Stimulated activated CD4-positive, alpha-beta T cell treated with anti-CD3 and anti-CD28 coated beads, TNF-alpha, amount 100 ng/mL, for 1 hour (primary cell): Measurements from ENCODE around the gene FAM3B.
"Not testable (repeated sequence)": the region's sequence is repeated elsewhere in the genome, so short reads cannot be mapped to it uniquely, and the experiment has no call there.

ENCODE experiments used
- DNase-seq, 3 donors: peaks; one replicate each; pipeline ENCODE4 v3.0.0-alpha.2; 2020; ENCODE audit warnings: low read depth in 3 of 3, low spot score in 1 of 3

The FAM3B gene, protein sequence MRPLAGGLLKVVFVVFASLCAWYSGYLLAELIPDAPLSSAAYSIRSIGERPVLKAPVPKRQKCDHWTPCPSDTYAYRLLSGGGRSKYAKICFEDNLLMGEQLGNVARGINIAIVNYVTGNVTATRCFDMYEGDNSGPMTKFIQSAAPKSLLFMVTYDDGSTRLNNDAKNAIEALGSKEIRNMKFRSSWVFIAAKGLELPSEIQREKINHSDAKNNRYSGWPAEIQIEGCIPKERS

DNA sequence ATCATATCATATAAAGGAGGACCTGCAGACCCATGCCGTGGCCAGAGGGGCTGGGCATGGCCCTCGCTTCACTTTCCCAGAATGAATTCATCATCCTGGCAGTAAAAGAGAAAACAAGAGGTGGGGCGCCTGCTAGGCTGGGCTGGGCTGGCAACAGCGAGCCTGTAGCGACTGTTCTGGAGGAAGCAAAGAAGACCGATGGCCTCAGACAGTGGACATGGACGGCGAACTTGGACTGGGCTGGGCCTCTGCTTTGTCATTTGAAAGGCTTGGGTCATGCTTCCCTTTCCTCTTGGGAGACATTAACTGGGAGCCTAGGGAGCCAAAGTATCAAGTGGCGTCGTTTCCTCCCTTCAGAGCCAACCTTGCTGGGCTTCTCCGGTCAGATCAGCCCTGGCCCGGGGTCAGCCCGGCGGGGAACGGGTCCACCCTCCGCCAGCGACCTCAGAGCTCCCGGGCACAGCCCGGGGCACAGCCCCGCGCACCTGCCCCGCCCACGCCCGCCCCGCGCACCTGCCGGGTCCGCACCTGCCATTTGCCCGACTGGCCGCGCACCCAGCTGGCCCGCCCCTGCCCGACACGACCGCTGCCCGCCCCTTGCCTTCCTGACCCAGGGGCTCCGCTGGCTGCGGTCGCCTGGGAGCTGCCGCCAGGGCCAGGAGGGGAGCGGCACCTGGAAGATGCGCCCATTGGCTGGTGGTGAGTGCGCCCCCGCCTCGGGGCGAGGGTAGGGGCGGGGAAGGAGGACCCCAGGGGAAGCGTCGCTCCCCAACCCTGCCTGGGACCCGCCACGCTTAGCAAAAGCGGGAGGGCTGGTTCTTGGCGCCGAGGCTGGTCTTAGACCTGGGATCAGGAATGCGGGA, at the start of gene FAM3B:
TSS of gene FAM3B (plus strand) at position 602 of the 863 bp plus-strand sequence. CDS start at position 681, 79 bp downstream.
- no peak for DNase-seq

DNA sequence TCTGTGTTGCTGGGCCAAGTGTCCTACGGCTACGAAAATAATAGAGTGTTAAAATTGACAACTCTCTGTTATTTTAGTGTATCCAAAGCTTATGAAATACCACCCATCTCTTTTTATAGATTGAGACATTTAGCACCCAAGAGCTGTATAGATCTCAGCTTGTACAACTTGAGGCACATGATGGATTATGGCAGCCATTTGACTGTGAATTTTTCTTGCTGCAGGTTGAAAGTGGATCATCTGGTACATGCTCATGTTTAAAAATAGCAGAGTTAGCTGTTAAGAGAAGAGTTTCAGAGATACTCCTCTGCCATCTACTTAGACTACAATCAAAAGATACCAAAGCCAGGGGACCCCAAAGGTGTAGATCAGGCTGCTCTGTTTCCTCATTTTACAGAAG, 49.3 kb upstream of the FAM3B start:
- DNase-seq: no peak

DNA sequence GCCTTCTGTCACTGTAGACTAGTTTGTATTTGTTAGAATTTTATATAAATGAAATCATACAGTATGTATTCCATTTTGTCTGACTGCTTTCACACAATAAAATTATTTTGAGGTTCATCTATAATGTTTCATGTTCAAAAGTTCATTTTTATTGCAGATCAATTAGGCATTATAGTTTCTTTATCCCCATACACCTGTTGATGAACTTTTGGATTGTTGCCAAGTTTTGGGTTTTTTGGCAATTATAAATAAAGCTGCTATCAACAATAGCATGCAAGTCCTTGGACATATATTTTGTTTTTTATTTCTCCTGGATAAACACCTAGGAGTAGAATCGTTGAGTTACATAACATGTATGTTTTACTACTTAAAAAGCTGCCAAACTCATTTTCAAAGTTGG, 47.1 kb upstream of the FAM3B start:
- DNase-seq: no peak

DNA sequence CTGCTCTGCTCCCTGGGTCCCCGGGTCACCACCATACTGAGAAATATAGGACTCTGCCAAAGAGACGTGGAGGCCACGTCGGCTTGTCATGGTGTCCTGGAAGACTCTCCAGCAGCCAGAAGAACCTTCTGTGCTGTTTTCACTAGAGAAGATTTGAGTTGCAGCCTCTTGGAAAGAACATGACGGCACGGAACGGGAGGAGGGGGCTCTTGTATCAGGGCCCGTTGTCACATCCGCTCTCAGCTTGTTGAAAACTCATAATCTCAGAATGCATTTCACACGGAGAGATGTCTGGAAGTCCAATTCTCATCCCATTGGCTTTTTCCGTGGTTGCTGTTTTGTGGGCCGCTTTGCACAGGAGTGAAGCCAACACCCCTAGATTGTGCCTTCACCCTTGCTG, 39.4 kb upstream of the FAM3B start:
- DNase-seq: no peak

DNA sequence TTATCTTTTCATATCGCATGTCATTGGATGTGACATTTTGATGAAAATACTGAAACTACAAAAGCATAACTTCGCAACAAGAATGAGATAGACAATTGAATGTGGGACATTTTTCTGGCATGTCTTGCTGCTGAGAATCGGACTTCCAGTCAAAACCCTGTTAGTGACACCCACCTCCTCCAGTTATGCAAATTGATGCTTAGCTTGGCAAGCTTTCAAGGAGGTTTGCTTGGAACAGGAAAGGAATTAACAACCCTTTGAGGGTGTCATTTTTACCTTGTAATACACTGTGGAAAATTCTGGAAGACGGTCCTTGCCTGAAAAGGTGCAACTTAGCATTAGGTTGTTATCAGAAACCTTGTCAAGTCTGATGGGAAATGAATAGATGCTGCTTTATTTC, 38.8 kb upstream of the FAM3B start:
- DNase-seq: no peak

DNA sequence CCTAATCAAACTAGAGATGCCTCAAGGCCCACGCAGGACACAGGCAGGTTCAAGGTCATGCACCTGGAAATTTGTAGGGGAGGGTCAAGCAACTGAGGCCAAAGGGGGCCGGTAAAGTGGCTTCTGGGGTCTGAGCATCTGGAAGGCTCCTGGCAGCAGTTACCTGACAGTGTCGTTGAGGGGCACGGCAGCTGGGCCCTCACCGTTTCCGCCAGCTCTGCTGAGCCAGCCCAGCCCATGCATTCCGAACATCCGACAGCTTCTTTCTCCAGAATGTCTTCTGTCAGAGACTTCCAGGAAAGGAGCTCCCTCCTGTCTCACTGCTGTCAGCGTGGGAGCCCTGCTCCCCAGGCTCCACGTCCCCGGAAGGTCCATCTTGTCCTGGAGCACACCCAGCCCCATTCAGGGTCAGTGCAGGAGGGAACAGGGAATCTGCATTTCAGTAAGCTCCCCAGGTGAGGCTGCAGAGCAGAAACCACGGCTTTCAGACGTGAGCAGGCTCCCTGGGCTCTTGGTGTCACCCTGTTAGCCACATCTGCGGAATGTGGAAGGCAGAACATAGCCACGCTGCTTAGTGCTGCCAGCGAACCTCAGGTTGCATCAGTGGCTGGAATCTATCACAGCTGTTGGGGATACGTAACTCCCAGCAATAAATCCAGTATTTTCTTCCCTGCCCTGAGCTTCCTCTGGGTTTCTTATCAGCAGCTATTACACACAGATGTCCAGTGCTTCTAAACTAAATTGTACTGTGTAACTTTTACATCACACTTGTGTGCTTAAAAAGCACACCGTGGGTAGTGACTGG, 36.3 kb upstream of the FAM3B start:
- DNase-seq: no peak

DNA sequence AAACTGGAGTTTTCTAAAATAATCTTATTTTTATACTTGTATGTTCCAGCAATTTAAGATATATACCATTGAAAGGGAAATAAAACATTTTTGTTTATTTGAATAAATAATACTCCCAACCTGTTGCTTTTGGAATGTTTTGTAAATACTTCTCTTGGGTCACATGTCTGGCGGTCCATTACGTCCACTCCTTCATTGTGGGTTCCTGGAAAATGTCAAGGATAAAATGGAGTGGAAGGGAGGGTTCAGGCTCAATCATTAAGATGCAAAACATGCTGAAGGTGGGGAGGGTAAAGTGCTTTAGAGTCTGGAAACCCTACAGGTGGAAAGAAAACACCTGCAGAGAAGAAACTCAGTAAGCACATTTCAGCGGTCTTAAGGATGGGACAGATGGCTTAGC, 34.2 kb upstream of the FAM3B start:
- no peak for DNase-seq

DNA sequence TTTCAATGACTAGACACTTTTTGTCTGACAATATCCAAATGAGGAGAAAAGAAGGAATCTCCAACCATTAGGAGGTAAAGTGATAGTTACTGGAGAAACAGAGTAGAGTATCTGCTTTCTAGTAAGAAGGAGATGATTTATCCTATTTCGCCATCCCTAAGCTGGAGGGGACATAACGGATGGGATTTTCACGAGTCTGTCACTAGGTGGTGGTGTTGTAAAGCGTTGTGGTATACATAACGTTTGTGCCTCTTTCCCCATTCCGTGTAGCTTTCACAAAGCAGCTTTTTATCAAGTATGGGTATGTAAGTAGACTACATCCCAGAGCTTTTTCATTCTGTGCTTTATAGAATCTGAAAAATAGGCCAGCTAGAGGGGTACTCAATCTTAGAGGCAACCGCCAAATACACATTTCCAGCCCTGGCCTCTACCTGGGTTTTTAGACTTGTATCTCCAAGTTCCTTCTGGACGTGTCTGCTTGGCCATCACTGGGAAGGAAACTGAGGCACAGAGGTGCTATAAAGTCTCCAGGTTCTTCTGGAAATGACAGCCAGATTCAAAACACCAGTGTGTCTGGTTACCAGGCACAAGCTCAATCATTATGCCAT, 33.3 kb upstream of the FAM3B start:
- peak in 2 of 3 donors; percentile 3 to 16 for DNase-seq

DNA sequence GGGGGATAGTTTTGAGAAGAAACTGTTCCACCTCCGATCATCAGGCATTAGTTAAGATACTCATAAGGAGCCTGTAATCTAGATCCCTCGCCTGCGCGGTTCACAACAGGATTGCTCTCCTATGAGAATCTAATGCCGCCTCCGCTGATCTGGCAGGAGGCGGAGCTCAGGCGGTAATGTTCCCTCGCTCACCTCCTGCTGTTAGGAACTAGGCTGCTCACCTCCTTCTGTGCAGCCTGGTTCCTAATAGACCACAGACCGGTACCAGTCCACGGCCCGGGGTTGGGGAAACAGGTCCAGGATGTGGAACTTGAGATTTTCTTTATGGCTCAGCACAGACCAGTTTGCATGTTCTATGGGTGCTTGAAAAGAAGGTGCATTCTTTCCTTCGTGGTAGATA, 27.2 kb upstream of the FAM3B start:
- no peak for DNase-seq

DNA sequence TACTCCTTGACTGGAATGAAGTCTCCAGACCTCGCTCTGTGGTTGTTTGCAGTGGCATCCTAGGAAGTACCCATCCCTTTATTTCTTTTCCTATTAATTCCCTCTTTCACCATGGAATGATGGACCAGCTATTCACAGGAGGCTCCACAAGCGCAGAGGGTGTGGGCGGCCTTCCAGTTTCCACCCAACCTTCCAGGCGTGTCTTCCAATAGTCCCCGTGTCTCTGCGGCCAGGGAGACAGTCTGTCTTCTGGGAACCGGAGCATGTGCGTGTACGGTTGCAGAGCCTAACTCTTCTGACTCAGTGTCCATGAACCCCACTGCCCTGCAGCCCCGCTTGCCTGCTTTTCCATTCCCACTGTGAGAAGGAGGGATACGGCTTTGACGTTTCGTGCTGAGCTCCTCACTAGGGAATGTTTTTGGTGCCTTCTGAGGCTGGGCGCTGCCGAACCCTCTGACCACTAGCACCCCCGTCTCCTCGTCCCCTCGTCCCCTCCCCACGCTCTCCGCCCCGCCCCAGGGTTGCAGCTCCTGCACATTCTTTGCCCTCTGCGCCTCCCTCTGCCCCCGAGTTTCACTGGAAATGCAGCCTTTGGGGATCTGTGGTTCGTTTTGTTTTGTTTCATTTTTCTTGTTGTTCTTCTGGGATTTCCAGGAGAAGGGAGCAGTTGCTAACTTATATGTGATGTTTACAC, 26.3 kb upstream of the FAM3B start:
- no peak for DNase-seq

DNA sequence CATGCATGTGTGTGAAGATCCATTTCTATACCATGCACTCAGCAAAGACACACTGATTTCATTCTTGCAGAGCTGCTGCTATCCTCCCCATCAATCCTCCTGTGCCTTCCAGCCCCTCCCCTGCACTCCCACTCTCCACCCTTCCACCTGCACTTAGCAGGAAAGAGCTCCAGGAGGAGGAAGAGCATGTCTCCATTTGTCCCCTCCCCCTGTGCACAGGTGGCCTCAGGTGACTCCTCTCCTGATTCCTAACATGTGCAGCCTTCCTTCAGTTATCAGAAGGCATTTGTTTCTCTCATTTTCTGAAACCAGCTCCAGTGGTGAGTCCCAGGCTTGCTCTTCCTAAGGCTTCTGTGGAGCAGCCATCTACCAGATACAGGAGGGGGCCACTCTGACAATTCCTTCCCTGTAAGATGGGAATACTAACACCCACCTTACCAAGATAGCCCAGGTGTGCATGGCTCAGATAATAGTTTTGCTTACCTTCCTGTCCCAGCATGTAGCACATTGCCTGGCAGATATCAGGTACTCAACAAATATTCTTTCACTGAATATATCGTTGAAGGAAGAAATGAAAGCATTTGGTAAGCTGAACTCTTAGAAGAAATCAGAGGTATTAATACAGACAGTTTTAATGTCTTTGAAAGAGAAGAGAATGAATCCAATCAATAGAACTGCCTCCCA, 21.9 kb upstream of the FAM3B start:
- no peak for DNase-seq

DNA sequence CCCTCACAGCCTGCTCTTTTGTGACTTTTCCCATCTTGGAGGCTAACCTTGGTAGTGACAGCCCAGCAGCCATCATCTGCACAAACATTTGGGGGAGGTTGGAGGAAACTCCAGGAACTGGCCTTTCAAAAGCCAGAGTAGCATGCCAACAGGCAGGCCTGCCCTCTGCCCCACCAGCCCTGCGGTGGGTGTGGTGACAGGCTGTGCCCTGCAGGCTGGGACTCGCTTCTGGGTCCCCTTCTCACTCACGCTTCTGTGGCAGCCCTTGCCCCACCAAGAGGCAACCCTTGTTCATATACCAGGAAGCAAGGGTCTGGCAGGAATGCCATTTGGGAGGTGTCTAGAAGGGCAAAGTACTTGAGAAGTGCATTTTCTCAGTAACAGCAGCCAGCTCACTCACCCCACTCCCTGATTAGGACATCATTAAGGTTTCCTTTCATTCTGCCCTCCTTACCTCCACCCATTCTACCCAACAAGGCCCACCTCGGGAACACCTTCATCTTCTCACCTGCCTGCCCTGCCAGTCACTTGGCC, 20.8 kb upstream of the FAM3B start:
- no peak for DNase-seq

DNA sequence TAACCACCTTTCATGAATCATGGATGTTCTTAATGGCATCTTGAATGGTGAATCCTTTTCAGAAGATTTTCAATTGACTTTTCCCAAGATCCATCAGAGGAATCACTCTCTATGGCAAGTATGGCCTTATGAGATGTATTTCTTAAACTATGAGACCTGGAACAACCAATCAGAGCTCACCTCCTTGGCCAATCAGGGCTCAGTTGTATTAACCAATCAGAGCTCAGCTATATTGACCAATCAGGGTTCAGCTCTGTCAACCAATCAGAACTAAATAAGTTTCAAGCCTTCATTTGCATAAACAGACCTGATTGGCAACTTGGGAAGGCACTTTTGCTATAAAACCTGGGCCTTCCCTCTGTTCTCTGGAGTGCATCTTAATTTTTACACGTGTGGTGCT, 13.6 kb upstream of the FAM3B start:
- no peak for DNase-seq

DNA sequence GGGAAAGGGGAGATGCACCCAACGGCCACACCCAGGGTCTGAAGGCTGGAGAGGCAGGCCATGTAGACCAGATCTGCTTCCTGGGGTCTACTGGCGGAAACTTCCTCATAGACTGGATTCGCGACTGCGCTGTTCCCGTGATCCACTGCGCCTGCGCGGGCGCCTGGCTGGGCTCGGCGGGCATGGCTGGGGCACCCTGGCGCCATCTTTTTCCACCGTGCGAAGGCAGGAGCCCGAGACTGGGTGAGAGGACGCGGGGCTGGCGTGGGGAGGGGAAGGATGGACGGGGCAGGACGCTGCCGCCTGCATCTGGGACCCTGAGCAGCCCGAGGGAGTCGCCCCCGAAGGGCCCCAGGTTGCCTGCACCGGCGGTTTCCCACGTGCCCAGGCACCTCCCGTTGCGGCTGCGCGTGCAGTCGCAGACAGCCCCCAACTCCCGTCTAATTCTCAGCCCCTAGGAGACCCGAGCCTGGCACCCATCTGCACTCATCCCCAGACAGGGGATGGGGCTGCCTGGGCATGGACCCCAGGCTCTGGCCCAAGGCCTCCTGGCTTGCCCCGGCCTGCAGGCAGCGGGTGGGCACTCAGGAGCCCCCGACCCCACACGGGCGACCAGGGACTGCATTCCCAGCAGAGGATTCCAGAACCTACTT, 12.4 kb upstream of the FAM3B start:
- DNase-seq: no peak

DNA sequence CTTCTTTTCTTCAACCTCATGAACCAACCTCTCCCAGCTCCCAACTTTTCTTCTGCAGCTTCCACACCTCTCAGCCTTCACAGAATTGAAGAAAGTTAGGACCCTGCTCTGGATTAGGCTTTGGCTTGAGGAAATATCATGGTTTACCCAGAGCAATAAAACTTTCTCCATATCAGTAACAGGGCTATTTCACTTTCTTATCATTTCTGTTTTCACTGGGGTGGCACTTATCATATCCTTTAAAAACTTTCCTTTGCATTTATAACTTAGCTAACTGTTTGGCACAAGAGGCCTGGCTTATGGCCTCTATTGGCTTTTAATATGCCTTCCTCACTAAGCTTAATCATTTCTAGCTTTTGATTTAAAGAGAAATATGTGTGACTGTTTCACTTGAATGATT, 9.4 kb upstream of the FAM3B start:
- DNase-seq: no peak

DNA sequence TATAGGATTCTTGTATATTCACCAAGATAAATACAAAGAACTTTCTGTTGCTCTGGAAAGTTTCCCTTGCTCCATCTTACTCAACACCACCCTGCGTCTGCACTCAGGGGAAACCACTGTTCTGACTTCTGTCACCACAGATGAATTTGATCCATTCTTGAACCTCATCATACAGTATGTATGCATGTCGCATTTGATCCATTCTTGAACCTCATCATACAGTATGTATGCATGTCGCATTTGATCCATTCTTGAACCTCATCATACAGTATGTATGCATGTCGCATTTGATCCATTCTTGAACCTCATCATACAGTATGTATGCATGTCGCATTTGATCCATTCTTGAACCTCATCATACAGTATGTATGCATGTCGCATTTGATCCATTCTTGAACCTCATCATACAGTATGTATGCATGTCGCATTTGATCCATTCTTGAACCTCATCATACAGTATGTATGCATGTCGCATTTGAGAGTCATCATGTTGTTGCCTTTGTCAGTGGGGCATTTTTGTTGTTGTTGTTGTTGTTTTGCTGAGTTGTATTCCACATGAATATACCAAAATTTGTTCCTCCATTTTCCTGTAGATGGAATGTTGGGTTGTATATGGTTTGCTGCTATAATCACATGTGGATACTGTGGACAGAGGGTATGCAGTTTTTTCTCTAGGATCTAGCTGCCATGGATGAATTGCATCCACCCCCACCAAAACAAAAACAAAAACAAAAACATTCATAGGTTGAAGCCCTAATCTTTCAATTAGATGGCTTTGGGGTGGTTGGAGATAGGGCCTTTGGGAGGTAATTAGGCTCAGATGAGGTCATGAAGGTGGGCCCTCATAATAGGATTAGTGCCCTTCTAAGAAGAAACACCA, 3.1 kb upstream of the FAM3B start:
- DNase-seq: not testable (repeated sequence)

DNA sequence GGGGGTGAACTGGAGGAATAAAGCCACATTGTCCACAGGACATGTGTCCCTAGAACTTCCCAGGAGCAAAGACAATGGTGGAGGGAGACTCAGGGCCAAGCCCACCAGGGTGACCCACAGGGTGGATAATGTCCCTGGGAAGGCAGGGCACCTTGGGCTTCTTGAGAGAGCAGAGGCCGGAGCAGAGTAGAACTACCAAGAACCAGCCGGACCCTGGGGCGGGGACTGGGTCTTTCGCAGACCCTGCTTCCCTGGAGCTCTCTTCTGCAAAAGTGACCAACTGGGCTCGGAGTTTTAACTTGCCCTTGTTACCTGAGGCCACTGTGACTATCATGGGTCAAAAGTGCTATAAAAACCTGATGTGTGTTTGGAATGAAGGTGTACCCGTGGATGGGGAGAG, 875 bp upstream of the FAM3B start:
- DNase-seq: no peak

DNA sequence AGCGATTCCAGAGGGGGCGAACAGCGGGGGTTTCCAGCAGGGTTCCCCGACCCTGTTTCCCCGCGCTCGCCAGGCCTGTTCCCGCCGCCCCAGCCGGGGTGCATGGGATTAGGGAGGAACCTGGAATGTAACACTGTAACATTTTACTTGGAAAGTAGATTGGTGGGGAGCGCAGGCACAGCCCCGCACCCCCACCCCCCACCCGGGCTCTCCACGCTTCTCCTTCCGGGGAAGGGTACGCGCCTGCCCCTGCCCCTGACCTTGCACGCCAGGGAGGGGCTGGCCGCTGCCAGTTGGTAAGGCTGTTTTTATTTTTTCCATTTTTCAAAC, 427 bp downstream of the FAM3B start:
- DNase-seq: no peak

DNA sequence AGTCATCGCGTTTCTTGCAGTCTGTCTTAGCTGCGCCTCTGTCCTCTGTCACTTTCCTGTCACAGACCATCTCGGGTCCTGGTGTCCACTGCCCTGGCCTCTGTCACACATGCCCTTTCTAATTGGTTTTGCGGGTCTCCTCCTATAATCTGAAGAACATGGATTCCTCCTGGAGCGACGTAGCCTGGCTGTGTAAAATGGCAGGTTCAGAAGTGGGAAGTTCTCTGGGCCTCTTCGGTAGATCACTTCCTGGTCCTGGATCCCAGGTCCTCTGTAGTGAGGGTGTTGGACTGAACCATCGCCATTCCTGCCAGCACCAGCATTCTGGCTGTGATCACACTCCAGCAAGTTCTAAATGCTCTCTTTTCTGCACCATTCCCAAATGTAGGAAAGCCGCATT, 857 bp downstream of the FAM3B start:
- DNase-seq: no peak
